ENCODE data around the gene GSG1.

GSG1 gene

DNA sequence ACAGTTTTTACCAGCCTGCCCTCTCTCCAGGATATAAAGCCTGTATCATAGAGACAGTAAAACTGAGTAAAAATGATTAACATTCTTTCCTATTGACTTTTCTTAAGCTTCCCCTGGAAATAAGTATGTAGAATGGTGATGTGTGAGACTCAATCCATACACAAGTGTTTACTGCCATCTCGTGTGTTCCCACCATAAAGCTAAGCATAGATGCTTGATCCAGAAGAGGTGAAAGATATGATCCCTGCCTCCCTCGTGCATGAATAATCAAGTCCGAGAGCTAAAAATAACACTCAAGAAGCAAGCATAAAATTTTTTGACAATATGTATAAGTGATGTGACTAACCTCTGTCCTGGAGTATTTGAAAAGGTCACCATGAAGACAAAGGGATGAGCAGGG, 16.9 kb upstream of the GSG1 start:
- no peak for DNase-seq (ENCODE audit: low read depth in 2 of 3, low spot score in 1 of 3)

DNA sequence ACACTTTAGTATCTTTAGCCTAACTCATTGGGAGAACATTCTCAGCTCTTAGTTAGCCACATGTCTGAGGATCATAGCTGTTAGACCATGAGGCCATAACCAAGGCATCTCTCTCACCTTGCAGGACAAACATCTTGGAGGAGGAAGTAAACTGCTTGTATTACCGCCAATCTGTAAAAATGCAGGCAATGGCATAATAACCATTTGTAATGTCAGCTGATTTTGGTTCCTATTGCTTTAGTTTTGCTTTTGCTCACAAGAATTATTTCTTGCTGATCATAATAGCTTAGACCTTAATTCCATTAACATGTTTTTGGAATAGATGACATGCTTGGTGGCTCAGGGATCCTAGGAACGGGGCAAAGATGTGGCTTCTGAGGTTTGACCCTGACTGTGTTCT, 16.4 kb upstream of the GSG1 start:
- DNase-seq (ENCODE audit: low read depth in 2 of 3, low spot score in 1 of 3), result no peak

DNA sequence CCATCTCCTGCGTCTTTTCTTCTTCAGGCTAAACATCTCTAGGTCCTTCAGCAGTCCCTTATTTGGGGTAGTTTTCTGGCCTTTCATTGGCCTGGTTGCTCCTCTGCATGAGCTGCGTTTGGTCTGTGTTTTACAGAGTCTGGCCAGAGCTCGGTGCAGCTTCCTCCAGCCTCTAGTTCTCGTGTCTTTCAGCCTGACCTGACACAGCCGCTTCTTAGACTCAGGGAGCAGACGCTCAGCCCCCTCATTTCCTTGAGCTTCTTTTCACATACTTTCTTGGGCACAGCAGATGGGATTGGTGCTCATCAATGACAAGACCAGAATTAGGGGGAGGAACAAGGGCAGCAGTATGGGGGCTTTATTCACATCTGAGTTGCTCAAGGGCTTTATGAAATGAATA, 13.6 kb upstream of the GSG1 start:
- DNase-seq (ENCODE audit: low read depth in 2 of 3, low spot score in 1 of 3), result no peak

DNA sequence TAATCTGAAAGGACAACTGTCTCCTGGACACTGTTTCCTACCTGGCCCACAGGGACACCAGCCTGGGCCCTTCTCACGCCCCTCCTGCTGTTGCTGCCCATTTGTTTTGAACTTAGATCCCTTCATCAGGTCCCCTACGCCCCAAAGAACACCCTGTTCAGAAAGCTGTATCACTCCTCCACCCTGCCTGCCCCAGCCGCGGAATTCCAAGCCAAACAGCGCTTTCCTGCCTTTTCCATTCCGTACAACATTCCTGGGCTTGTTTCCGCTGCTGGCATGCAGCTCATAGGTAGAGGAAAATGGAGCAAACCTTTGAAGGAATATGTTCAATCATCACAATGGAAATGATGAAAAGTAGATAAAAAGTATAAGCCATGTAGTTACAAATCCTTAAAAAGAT, 12.8 kb upstream of the GSG1 start:
- DNase-seq (ENCODE audit: low read depth in 2 of 3, low spot score in 1 of 3), result no peak

DNA sequence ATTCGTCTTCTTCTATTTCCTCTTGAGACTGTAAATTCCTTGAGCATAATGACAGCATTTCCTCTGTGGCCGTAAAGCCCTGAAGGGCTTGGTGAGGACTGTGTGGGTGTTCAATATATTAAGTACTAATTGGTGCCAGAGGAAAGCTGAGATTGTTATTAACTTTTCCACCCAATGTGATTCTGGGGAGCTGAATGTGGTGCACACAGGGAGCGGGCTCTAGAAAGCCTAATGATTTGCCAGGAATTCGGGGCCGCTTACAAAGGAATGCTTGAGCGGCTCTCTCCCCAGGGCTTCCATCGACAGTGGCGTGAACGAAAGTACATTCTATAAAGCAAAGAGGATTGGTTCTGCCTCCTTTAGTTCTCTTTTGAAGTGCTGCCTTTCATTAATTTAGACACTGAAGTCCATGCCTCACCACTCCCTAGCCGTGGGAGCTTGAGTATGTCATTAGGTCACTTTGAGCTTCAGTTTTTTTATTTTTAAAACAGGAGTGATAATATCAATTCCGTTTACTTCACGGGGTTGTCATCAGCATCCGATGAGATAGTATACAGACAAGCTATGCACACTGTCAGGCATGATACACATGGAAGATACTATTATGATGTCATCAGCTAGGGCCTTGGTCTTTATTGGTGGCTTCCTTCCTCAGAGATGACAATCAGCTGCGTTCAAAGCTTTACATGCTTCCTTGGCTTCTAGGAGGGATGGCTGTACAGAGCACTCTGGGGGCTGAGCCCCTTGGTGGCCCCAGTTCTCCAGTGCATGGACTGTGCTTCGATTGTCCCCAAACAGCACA, 11.0 kb upstream of the GSG1 start:
- no peak for DNase-seq (ENCODE audit: low read depth in 2 of 3, low spot score in 1 of 3)

DNA sequence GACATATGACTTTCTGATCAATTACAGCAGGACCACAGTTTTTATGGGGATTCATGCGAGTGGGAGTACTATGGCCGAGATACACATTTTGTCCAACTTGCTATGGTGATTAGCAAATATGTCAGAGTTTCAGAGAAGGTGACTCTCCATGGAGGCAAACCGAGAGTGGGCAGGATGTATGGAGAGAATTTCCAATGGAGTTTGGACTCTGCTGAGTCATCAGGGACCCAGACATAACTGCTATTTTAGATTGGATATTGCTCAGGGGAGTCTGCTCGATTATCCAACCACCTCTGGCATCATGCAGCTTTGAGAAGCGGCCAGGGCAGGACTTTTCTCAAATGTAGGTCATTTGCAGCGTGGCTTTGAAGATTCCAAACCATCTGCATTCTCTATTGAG, 9.5 kb upstream of the GSG1 start:
- no peak for DNase-seq (ENCODE audit: low read depth in 2 of 3, low spot score in 1 of 3)

DNA sequence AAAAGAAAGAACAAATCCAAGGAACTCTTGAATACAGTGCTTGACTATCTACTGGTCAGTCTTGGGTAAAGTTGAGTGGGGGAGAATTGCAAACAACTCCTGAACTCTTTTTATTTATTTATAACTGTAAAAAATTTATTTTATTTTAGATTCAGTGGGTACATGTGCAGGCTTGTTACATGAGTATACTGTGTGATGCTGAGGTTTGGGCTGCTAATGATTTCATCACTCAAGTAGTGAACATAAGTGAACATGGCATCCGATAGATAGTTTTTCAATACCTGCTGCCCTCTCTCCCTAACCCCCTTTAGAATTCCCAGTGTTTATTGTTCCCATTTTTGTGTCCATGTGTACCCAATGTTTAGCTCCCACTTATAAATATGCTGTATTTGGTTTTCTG, 3.2 kb upstream of the GSG1 start:
- no peak for DNase-seq (ENCODE audit: low read depth in 2 of 3, low spot score in 1 of 3)

DNA sequence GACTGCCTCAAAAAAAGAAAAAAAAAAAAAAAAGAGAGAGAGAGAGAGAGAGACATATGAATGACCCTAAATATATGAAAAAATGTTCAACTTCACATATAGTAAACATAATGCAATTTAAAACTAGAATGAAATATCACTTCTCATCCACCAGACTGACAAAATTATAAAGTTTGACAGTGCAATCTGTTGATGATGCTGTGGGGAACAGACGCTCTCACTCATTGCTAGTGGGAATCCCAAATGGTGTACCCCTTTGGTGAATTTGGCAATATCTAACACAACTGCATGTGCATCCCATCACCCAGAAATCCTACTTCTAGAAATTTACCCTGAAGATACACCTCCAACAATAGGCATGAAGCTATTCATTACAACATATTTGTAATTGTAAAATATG, 2.3 kb upstream of the GSG1 start:
- no peak for DNase-seq (ENCODE audit: low read depth in 2 of 3, low spot score in 1 of 3)

DNA sequence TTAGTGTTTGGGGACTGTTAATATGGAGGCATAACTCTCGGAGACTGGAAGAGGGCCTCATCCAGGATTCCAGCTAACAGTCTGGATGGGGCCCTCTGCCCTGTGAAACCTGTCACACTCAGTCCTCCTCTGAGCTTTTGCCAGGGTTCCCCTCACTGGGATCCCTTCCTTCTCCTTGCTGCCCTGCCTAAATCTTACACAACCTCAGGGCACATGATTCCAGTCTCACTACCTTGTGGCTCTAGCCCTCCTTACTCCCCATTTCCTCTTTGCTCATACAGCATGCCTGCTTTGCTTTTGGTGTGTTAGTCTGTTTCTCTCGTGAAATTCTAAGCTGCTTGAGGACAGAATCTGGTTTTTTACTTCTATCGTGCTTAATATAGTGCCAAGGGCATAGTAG, 942 bp upstream of the GSG1 start:
- no peak for DNase-seq (ENCODE audit: low read depth in 2 of 3, low spot score in 1 of 3)

DNA sequence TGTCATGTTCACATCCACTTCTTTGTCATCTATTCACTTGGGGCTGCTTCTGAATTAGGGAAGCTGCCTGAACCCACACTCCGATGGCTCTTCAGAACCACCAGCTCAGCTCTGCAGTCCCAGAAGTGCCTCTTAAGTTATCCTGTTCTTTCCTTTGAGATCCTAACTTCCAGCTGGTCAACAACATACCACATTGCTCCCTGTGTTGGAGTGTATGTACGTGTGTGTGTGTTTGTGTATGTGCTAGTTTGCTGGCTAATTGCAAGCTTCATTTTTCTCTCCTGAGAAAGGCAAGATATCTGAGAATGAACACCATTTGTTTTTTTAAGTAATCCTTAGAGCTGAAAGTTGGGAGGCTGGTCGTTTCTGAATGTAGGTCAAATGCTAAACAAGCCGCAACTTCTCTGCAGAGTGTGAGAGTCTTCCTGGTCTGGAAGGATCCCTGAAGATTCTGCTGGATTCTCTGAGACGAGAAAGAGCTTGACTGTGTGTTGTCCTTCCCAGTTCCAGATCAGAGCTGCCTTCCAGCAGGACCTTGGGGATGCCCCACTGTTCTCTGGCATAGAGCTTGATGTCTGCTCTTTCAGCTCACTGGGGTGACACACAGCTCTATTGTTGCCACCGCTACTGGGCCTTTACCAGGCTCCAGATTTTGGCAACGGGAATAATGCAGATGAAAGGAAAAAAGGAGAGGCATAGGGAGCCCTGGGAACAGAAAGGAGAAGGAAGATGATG, 839 bp downstream of the GSG1 start:
- no peak for DNase-seq (ENCODE audit: low read depth in 2 of 3, low spot score in 1 of 3)

DNA sequence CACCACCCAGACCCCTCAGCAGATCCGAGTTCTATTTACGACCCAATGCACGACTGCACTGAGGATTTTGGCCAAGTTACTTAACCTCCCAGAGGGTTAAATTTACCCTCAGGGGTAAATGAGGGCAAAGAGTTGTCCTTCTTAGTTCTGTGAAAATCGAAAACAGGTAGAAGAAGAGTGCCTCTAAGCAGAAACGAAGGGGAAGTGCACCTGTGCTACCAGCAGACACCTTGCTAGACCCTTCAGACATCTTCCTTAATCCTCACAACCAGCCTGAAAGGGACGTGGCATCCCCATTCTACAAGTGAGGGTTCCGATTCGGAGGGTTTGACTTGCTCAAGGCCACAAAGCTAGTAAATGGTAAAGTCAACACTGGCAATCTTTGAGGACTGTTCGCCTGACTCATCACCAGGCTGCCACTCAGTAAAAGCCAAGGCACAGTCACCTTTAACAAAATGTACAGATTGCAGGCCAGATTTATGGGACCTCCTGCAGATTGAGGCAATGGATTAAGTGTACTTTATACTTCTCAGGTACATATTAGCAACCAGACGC, 1.6 kb downstream of the GSG1 start:
- DNase-seq (ENCODE audit: low read depth in 2 of 3, low spot score in 1 of 3), result no peak

DNA sequence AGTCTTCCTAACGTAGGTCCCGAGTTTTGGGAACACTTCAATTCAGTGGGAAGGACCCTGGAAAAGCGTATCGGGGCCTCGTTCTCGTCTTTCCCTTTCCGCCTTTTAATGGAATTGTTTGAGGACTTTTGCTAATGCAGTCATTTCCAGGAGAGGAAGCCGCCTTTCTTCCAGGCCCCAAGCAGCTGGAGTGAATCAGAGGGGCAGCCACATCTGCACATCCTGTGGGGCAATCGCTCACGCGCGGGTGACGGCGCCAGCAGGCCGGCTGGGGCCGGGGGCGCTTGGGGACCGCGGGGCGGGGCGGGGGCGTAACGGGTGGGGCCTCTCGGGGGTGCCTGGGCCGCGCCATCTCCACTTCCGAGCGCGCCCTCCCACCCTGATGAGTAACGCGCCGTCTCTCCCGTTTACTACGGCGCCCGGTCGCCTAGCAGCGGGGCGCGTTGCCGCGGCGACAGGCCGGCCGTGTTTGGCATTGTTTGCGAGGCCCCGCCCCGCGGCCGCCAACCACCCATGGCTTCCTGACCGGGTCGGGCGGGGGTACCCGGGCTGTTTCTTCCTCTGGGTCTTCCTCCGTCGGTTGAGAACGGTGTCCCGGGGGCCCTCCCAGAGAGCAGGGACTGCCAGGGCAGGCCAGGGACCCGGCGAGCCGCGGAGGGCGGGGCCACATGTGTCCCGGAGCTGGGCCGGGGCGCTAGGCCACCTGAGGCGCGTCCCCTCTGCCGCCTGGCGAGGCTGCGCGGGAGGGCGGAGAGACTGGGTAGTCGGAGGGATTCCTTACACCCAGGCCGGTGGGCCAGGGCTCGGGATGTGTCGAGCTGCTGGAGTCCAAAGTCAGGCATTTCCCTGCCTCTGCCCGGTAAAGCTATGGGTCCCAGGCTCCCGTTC, 2.3 kb downstream of the GSG1 start:
- DNase-seq (ENCODE audit: low read depth in 2 of 3, low spot score in 1 of 3), result peak; percentile 66 to 84 (median 72)

DNA sequence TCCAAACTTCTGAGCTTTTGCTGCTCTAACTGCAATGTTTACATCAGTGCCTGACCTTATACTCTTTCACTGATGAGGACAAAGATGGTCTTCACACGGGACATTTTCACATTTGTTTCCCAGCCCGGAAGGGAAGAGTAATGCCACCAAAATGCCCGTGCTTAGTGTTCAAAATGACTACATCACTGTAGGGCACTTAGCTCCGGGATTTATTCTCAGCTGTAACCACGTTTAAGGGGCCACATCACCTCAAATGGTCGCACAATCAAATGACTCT, 2.9 kb downstream of the GSG1 start:
- no peak for DNase-seq (ENCODE audit: low read depth in 2 of 3, low spot score in 1 of 3)

DNA sequence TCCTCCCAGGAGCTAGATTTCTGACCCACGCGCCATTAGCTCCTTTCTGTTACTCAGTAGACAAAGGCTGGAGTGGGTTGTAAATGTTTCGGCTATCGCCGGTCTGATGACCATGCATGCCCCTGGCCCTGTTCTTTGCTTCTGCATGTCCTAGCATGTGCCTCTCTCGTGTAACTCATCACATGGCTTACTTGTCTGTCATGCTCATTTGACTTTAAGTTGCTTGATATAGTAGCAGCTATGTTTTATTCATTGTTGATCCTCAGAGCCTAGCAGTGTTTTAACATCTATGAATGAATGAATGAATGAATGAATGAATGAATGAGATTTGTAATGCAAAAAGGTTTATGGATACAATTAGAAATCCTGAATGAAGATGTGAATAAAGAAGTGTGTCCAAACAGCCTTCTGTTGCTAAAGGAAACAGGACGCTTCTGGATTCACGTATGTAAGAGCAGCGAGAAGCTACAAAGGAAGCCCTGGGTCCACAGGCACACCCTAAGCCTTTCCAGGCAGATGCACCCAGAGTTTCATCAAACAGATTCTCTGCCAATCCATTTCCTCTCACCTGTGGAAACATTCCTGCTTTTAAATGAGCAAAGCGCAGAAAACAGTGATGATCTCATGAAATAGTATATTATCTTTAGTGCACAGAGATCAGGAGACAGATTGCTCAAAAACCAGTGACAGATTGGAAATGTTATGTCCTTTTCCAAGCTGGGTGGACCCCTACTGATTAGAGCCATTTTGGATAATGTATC, 3.4 kb downstream of the GSG1 start:
- no peak for DNase-seq (ENCODE audit: low read depth in 2 of 3, low spot score in 1 of 3)

DNA sequence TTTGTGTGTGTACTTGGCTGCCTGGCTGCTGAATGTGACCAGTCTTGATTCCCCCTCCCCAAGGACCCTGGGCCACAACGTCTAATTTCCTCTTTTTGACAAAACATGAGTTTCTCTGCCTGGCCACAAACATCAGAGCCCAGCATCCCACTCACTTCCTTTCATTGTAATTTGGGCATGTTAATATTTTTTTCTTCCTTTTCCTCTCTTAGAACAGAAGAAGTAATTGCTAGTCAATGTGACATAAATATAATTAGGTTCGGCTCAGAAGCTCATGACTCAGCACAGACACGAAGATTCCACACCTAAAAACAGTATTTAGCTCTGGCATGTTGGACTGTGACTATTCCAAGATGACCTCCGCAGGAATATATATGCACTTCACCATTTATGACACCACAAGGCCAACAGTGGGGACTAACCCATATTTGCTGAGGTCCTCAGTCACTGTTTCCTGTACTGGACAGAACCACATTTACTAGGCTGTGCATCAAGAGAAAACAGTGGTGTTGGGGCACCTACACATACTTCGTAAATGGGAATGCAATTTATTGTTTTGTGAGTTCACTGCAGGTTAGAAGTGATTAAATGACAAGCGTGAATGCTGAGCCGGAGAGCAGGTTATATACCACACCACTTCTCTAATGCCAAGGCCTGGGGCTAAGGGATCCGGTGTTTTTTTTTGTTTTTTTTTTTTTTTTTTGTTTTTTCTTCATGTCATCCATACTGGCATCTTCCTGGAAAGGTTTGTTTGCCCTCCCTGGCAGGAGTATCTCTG, 4.2 kb downstream of the GSG1 start:
- no peak for DNase-seq (ENCODE audit: low read depth in 2 of 3, low spot score in 1 of 3)

DNA sequence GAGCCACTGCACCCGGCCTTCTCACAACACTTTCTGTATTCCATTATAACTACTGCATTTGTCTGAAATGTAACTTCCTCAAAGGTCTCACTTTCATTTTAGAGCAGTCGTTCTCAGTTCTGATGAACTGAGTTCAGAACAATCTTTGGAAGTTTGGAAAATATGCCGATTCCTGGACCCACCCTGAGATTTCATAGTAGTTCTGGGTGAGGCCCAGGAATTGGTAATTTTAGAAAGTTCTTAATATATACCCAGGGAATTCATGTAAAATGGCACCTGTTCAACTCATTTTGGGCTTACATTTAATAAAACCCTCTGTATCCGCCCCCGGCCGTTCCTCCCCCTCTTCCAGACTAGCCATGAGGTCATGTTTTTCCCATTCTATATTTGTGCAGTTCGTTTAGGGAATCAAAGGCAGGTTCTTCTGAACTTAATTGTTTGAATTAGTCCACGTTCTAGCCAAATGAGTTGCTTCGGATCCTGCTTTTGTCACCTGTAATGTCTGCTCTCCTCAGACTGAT, 5.9 kb downstream of the GSG1 start:
- DNase-seq (ENCODE audit: low read depth in 2 of 3, low spot score in 1 of 3), result no peak

DNA sequence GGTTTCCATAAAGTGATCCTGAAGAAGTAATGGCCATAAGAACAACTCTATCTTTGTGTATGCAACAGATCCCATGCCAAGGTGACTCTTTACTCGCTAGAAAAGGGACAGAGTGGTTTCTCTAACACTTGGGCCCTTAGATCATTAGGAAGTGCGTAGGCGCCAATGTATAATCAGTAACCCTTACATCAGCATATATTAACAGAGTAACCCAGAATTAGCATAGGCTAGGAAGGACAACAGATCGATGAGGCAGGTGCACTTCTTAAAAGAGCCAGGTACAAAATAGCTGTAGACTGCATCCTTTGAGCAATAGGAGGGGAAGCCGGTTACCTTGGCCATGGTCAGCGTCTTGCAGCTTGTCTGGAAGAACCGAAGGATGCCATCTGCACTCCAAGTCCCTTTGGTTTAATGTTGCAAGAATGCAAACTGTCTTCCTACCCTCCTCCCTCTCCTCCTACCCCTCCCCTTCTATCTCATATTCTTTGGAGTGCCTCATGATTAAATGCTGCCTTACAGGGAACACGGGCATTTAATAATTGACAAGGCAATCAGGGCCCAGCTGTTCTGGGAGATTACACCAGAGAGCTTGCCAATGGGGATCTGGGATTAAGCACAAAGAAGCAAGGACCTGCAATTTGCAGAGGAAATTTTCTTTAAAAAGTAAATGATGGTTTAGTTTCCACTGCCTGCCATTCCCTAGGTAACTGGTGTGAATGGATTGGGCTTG, 8.0 kb downstream of the GSG1 start:
- DNase-seq (ENCODE audit: low read depth in 2 of 3, low spot score in 1 of 3), result no peak

DNA sequence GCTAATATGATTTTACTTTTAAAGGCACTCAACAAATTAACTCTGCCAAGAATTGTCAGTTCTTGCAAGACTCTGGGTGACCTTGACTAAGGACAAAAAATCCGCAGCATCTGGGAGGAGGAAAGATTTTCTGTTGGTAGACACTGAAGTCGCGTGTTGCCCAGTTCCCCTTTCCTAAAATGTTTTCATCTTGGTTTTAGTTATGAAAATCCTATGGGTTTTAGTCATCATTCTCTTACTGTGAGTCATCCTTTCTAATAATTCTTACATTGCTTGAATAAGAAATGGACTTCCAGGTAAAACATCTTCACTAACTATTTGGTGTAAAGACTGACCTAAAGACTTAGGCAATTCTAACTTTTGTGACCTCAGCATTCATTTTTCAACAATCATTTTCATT, 9.1 kb downstream of the GSG1 start:
- DNase-seq (ENCODE audit: low read depth in 2 of 3, low spot score in 1 of 3), result no peak

DNA sequence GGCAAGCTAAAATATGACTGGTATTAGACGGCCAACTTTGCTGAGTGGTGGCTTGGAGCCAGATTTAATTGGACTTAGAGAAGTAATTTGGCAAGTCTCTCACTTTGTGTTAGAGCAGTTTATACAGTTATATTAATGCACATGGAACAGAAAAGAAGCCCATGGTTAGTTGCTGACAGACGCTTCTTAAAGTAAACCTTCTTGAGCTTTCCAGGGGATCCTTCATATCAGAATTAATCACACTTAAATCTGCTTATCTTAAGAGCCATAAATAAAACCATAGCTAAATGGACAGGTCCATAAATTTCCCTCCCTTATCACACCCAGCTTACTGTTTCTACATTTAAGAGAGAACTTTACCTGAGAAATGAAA, 9.6 kb downstream of the GSG1 start:
- DNase-seq (ENCODE audit: low read depth in 2 of 3, low spot score in 1 of 3), result no peak

All from stimulated activated CD4-positive, alpha-beta T cell treated with anti-CD3 and anti-CD28 coated beads, Interleukin-12 subunit alpha, Interleukin-12 subunit beta, amount 100 ng/mL, for 48 hours (primary cell).